GM12864 (cell line): Measurements from ENCODE around the gene SEC14L2.

ENCODE experiments used
- DNase-seq: peaks from one replicate; pipeline ENCODE4 v3.0.0-alpha.2; 2011; ENCODE audit warnings: low read depth
- H3K4me3 ChIP-seq: 2 replicates; pipeline ENCODE4 v1.5.1; 2011; ENCODE audit warnings: mild to moderate bottlenecking, low read depth, low read length, control low read depth
- CTCF ChIP-seq: IDR thresholded peaks from 2 replicates; pipeline ENCODE4 v1.5.1; 2011; ENCODE audit warnings: low read depth, mild to moderate bottlenecking, moderate library complexity, low read length, control low read depth, inconsistent platforms; ENCODE audit errors: missing control alignments

SEC14L2 gene

GRCh38 chr22:30423301-30423958 is 26.6 kb downstream of the SEC14L2 start:
- TF ChIP-seq CTCF = no peak
- no peak for DNase-seq
- H3K4me3 ChIP-seq = peak overlapping the region; percentile 72

GRCh38 chr22:30423959-30424533 is 27.2 kb downstream of the SEC14L2 start:
- TF ChIP-seq CTCF = no peak
- peak; percentile 99 for DNase-seq
- peak overlapping the region; percentile 72 for H3K4me3 ChIP-seq

GRCh38 chr22:30424534-30425326 is 27.9 kb downstream of the SEC14L2 start:
- peak overlapping the region; percentile 62 for H3K4me3 ChIP-seq
- no peak for DNase-seq
- peak; percentile 27 for TF ChIP-seq CTCF

- TF ChIP-seq CTCF = no peak
- peak overlapping the region; percentile 62 for H3K4me3 ChIP-seq
- no peak for DNase-seq
Measured at GRCh38 chr22:30425327-30425615, 28.5 kb downstream of the SEC14L2 start.

- no peak for DNase-seq
- H3K4me3 ChIP-seq = peak within 1 kb of the TSS; percentile 62
- no peak for TF ChIP-seq CTCF
Measured at GRCh38 chr22:30425616-30426387, 29.0 kb downstream of the SEC14L2 start, which contains the start of gene MTFP1. TSS of gene MTFP1 (plus strand) at chr22:30425768. CDS start at chr22:30425880, 112 bp downstream.

- DNase-seq = peak; percentile 68
- H3K4me3 ChIP-seq = peak overlapping the region; percentile 62
- peak; percentile 87 for TF ChIP-seq CTCF
Measured at GRCh38 chr22:30426388-30427353, 29.9 kb downstream of the SEC14L2 start.
